Spleen (tissue), 11 donors: ENCODE results near the gene MECP2. TPM values are rescaled to one million over a fixed set of nuclear protein-coding genes. Genes with fewer than 3 reads are reported as not detected.
A peak's percentile ranks its signal among the peaks of the same experiment; 100 is the strongest.

Source experiments
- DNase-seq: peaks from one replicate; pipeline ENCODE4 v3.0.0-alpha.2; 2020
- H3K27ac ChIP-seq, 8 donors: fragments of 200-600 bp; sonication (generic) in 7 of 8; 1 replicate in 4 of 8; 2 replicates in 4 of 8; pipeline versions ENCODE4 v1.5.0 to v1.8.0; 2016 to 2021; ENCODE audit warnings: inconsistent platforms in 4 of 8, mild to moderate bottlenecking in 4 of 8, moderate library complexity in 1 of 8
- H3K27me3 ChIP-seq, 7 donors: fragments of 200-600 bp; sonication (generic) in 6 of 7; replicated peaks in 1 of 7; 1 replicate in 4 of 7; 2 replicates in 3 of 7; pipeline versions ENCODE4 v1.5.0 to v1.8.0; 2016 to 2021; ENCODE audit warnings: inconsistent platforms in 3 of 7, mild to moderate bottlenecking in 1 of 7
- H3K36me3 ChIP-seq, 6 donors: fragments of 200-600 bp; sonication (generic) in 5 of 6; 1 replicate in 4 of 6; 2 replicates in 2 of 6; pipeline versions ENCODE4 v1.5.0 to v1.8.0; 2016 to 2021; ENCODE audit warnings: inconsistent platforms in 2 of 6
- H3K4me1 ChIP-seq, 6 donors: fragments of 200-600 bp; sonication (generic) in 5 of 6; 1 replicate in 3 of 6; 2 replicates in 3 of 6; pipeline versions ENCODE4 v1.5.0 to v1.8.0; 2016 to 2021; ENCODE audit warnings: inconsistent platforms in 3 of 6
- H3K4me3 ChIP-seq, 8 donors: fragments of 200-600 bp; sonication (generic) in 7 of 8; 1 replicate in 4 of 8; 2 replicates in 4 of 8; pipeline versions ENCODE4 v1.5.0 to v1.8.0; 2016 to 2021; ENCODE audit warnings: inconsistent platforms in 4 of 8, mild to moderate bottlenecking in 4 of 8, moderate library complexity in 2 of 8
- H3K9me3 ChIP-seq, 8 donors: fragments of 200-600 bp; sonication (generic) in 7 of 8; 1 replicate in 4 of 8; 2 replicates in 4 of 8; pipeline versions ENCODE4 v1.5.0 to v1.8.0; 2016 to 2021; ENCODE audit warnings: inconsistent platforms in 4 of 8
- POLR2A ChIP-seq, 3 donors: fragments of 450-650 bp; IDR thresholded peaks; one replicate each; pipeline ENCODE4 v1.5.1; 2017; ENCODE audit warnings: antibody characterized with exemption in 3 of 3, mild to moderate bottlenecking in 1 of 3
- POLR2AphosphoS5 ChIP-seq, 3 donors: sonication (generic); formaldehyde crosslinking; IDR thresholded peaks; one replicate each; pipeline ENCODE4 v1.5.1; 2017; ENCODE audit warnings: antibody characterized with exemption in 3 of 3
- WGBS, 5 donors: extraction: QIAGEN DNeasy Blood & Tissue Kit in 3 of 5; methylation state at CpG; one replicate each; pipeline versions ENCODE4 v1.1.5 to v1.1.7; 2013 to 2018; 5-methylcytosine and 5-hydroxymethylcytosine counted together
- intact Hi-C: fragments of 100-400 bp; cut with DNase I; formaldehyde crosslinking; loops from one replicate; pipeline ENCODE4 v1.15.0; 2023; ENCODE audit warnings: low total_unique reads
- polyA plus RNA-seq, 3 donors: library from polyadenylated mRNA; stranded (reverse); fragments of 200-250 nt; gene quantifications; one replicate each; pipeline ENCODE4 v1.2.1, GENCODE V29; 2013
- total RNA-seq, 7 donors: library from RNA; depleted of rRNA in 3 of 7; stranded (reverse); fragments of >200 nt in 3 of 7; fragmentation: NEBNext Ultra II Directional in 4 of 7; extraction: Animal tissue kit (Norgen Biotek cat#: 25700) in 4 of 7; gene quantifications; one replicate each; pipeline versions ENCODE4 v1.1.0 to v1.2.1, GENCODE V29; 2016 to 2021
- TF ChIP-seq, protein P1 (sequence below), 11 experiments: fragments of 200-600 bp in 7 of 11; fragments of 450-650 bp in 4 of 11; sonication (generic) in 4 of 11; IDR thresholded peaks in 8 of 11; conservative IDR thresholded peaks in 3 of 11; 1 replicate in 7 of 11; 2 replicates in 4 of 11; pipeline versions ENCODE4 v1.4.0 to v1.8.0; 2016 to 2021; ENCODE audit warnings: antibody characterized with exemption in 11 of 11, inconsistent platforms in 4 of 11, mild to moderate bottlenecking in 1 of 11
- donor health status: healthy with polysubstance abuse.
- donor health status: DM: no; HTN: no; CAD: no; lungs with moderate emphysema.
- donor health status: DM: no; HTN: no; CAD: no.
- donor health status: Bipolar disorder and iron deficiency.
- donor health status: healthy.
- donor health status: DM: no; HTN: no; CAD: no.
- donor health status: DM: yes; HTN: yes; CAD: no.

The MECP2 gene
- total and polyA plus RNA-seq, 10 donors = 15.2 to 104 (median 71.5) TPM

DNA sequence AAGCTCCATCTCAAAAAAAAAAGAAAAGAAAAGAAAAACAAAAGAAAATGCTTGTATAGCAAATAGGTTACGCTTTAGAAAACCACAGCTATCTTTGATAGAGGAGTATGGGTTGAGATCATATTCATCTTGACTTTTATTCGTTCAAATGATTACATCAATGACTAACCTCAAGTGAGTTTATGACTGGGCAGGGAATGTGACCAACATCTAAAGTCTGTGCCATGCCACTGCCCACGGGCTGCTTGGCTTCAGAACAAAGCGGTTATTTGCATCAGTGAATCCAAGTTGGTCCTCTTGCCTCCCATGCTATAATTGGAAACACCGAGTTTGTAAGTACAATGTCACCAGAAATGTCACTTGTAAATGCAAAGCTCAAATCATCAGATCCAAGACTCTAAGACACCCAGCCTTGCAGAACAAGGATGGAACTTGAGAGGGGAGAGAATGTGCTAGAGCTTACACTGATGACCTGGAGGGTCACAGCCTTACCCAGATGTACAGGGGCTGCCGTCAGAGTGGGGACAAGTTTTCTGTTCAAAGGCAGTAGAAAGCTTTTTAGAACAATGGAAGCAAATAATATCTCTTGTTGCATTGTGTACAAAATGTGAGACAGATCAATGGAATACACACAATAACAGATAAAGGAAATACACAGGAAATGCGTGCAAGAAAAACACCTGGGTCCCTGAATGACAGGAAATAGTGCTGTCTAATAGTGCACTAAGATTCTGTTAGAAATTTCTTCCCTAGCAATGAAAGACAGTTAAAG is 38.1 kb upstream of the MECP2 start:
- H3K27me3 ChIP-seq = peaks cover 0 to 4% (median 0%) of the 10 kb centered on the region in 7 donors
- H3K9me3 ChIP-seq = no peaks in the 10 kb centered on the region
- TF ChIP-seq, protein P1, sequence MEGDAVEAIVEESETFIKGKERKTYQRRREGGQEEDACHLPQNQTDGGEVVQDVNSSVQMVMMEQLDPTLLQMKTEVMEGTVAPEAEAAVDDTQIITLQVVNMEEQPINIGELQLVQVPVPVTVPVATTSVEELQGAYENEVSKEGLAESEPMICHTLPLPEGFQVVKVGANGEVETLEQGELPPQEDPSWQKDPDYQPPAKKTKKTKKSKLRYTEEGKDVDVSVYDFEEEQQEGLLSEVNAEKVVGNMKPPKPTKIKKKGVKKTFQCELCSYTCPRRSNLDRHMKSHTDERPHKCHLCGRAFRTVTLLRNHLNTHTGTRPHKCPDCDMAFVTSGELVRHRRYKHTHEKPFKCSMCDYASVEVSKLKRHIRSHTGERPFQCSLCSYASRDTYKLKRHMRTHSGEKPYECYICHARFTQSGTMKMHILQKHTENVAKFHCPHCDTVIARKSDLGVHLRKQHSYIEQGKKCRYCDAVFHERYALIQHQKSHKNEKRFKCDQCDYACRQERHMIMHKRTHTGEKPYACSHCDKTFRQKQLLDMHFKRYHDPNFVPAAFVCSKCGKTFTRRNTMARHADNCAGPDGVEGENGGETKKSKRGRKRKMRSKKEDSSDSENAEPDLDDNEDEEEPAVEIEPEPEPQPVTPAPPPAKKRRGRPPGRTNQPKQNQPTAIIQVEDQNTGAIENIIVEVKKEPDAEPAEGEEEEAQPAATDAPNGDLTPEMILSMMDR (IDR thresholded peaks at IDR 0.05 in 8 of 11, conservative IDR thresholded peaks at IDR 0.05 in 3 of 11) = no peak
- no peak for TF ChIP-seq POLR2AphosphoS5 (IDR thresholded peaks at IDR 0.05)
- no peak for TF ChIP-seq POLR2A (IDR thresholded peaks at IDR 0.05)
- peak overlapping the region in 7 of 8 donors; percentile 54 to 85 (median 80) for H3K27ac ChIP-seq
- no peak for DNase-seq
- H3K36me3 ChIP-seq = no peaks in the 10 kb centered on the region
- intact Hi-C loops = no loop called here
- peaks cover 0 to 23% (median 13%) of the 10 kb centered on the region in 6 donors for H3K4me1 ChIP-seq
- no peak overlapping the region for H3K4me3 ChIP-seq
- WGBS, 5 donors = 53 to 71% (median 61%) methylated on average over 7 of the region's 7 CpGs

DNA sequence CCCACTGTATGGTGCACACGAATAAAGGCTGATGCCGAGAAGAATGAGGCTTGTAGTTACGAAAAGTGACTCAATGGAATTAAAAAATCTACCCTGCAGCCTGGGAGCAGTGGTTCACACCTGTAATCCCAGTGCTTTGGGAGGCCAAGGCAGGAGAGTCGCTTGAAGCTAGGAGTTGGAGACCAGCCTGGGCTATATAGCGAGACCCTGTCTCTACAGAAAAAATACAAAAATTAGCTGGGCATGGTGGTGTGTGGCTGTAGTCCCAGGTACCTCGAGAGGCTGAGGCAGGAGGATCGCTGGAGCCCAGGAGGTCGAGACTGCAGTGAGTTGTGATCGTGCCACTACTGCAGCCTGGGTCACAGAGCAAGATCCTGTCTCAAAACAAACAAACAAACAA is 34.8 kb upstream of the MECP2 start:
- intact Hi-C loops = no loop called here
- Histone ChIP-seq H3K27ac (no peak overlapping the region), H3K36me3 (no peaks in the 10 kb centered on the region), H3K4me1 (peaks cover 0 to 23% (median 13%) of the 10 kb centered on the region in 6 donors), H3K9me3 (no peaks in the 10 kb centered on the region), H3K27me3 (no peaks in the 10 kb centered on the region), H3K4me3 (no peak overlapping the region)
- TF ChIP-seq POLR2A (IDR thresholded peaks at IDR 0.05) (no peak), POLR2AphosphoS5 (IDR thresholded peaks at IDR 0.05) (no peak)
- TF ChIP-seq, protein P1 (IDR thresholded peaks at IDR 0.05 in 8 of 11, conservative IDR thresholded peaks at IDR 0.05 in 3 of 11) = no peak
- WGBS, 5 donors = 79 to 95% (median 90%) methylated on average over 9 of the region's 9 CpGs
- DNase-seq = no peak

DNA sequence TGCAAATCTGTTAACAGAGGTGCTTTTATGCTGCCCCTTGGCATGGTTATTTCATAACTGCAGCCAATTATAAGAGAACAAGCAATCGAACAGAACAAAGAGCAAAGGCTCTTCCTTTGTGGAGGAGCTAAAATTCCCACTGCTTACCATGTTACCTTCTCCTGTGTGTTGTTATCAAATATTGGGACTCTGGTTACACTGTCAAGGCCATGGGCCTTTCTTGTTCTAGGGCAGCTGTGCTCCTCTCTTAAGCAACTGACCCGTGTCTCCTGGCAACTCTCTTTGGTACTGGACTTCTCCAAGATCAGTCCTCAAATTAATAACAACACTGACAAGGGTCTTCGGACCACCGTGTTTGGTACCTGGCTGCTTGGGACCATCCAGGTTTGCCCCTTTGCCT is 34.4 kb upstream of the MECP2 start:
- no peak overlapping the region for H3K4me3 ChIP-seq
- H3K27ac ChIP-seq = no peak overlapping the region
- no peaks in the 10 kb centered on the region for H3K36me3 ChIP-seq
- intact Hi-C loops = no loop called here
- no peak for DNase-seq
- peaks cover 0 to 20% (median 12%) of the 10 kb centered on the region in 6 donors for H3K4me1 ChIP-seq
- no peaks in the 10 kb centered on the region for H3K9me3 ChIP-seq
- WGBS, 5 donors = 81 to 93% (median 83%) methylated on average over 4 of the region's 4 CpGs
- TF ChIP-seq, protein P1 (IDR thresholded peaks at IDR 0.05 in 8 of 11, conservative IDR thresholded peaks at IDR 0.05 in 3 of 11) = no peak
- no peak for TF ChIP-seq POLR2AphosphoS5 (IDR thresholded peaks at IDR 0.05)
- no peaks in the 10 kb centered on the region for H3K27me3 ChIP-seq

DNA sequence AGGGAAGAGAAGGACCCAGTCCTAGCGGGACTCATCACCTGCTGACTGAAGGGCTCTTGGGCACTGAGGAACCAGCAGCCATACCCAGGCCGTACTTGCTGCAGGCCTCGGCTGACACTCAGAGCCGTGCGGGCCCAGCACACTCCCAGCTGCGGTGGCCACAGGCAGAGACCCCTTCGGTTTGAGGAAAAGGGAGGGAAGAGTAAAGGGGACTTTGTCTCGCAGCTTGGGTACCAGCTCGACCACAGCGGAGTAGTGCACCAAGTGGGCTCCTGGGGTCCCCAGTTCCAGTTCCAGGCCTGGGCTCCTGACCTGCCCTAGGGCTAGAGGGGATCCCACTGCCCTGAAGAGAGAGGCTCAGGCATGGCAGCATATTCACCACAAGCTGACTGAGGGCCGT is 28.6 kb upstream of the MECP2 start:
- 93 to 100% (median 97%) methylated on average over 2 to 11 of the region's 11 CpGs for WGBS, 5 donors
- Histone ChIP-seq H3K9me3 (no peaks in the 10 kb centered on the region), H3K27ac (no peak overlapping the region), H3K4me3 (no peak overlapping the region), H3K4me1 (peaks cover 0 to 31% (median 23%) of the 10 kb centered on the region in 6 donors), H3K36me3 (no peaks in the 10 kb centered on the region), H3K27me3 (no peaks in the 10 kb centered on the region)
- no peak for DNase-seq
- TF ChIP-seq POLR2A (IDR thresholded peaks at IDR 0.05) = no peak
- TF ChIP-seq, protein P1 (IDR thresholded peaks at IDR 0.05 in 8 of 11, conservative IDR thresholded peaks at IDR 0.05 in 3 of 11) = no peak
- no peak for TF ChIP-seq POLR2AphosphoS5 (IDR thresholded peaks at IDR 0.05)
- intact Hi-C loops = no loop called here
